ENCODE measurements around the gene LGALS16.
"Not testable (repeated sequence)": the region's sequence is repeated elsewhere in the genome, so short reads cannot be mapped to it uniquely, and the experiment has no call there.

LGALS16 gene

GRCh38 chr19:39655613-39656012 is at the start of gene LGALS16:
Gene LGALS16 (plus strand): TSS chr19:39655913. CDS start chr19:39655962, 49 bp downstream.
- no peak within 1 kb of the TSS for H3K4me3 ChIP-seq (ENCODE audit: low read depth, low read length)
- no peak for TF ChIP-seq CTCF (IDR thresholded peaks at IDR 0.05; ENCODE audit: low read depth, low read length)

GRCh38 chr19:39607021-39607420 is 48.7 kb upstream of the LGALS16 start:
- H3K4me3 ChIP-seq (ENCODE audit: low read depth, low read length), result no peak overlapping the region
- TF ChIP-seq CTCF (IDR thresholded peaks at IDR 0.05; ENCODE audit: low read depth, low read length), result no peak

- no peak overlapping the region for H3K4me3 ChIP-seq (ENCODE audit: low read depth, low read length)
- no peak for TF ChIP-seq CTCF (IDR thresholded peaks at IDR 0.05; ENCODE audit: low read depth, low read length)
Measured at GRCh38 chr19:39607561-39607960, 48.2 kb upstream of the LGALS16 start.

GRCh38 chr19:39613597-39613996 is 42.1 kb upstream of the LGALS16 start:
- TF ChIP-seq CTCF (IDR thresholded peaks at IDR 0.05; ENCODE audit: low read depth, low read length), result no peak
- H3K4me3 ChIP-seq (ENCODE audit: low read depth, low read length), result no peak overlapping the region

GRCh38 chr19:39617745-39618144 is 38.0 kb upstream of the LGALS16 start:
- no peak overlapping the region for H3K4me3 ChIP-seq (ENCODE audit: low read depth, low read length)
- TF ChIP-seq CTCF (IDR thresholded peaks at IDR 0.05; ENCODE audit: low read depth, low read length), result no peak

- no peak overlapping the region for H3K4me3 ChIP-seq (ENCODE audit: low read depth, low read length)
- TF ChIP-seq CTCF (IDR thresholded peaks at IDR 0.05; ENCODE audit: low read depth, low read length), result no peak
Measured at GRCh38 chr19:39623946-39624345, 31.8 kb upstream of the LGALS16 start.

GRCh38 chr19:39627631-39628030 is 28.1 kb upstream of the LGALS16 start:
- H3K4me3 ChIP-seq (ENCODE audit: low read depth, low read length), result not testable (repeated sequence)

- TF ChIP-seq CTCF (IDR thresholded peaks at IDR 0.05; ENCODE audit: low read depth, low read length), result no peak
- H3K4me3 ChIP-seq (ENCODE audit: low read depth, low read length), result no peak overlapping the region
Measured at GRCh38 chr19:39631178-39631577, 24.5 kb upstream of the LGALS16 start.
